Measurements from ENCODE around the gene ANP32D. TPM values are rescaled to one million over a fixed set of nuclear protein-coding genes. Genes with fewer than 3 reads are reported as not detected.
"Not testable (repeated sequence)": the region's sequence is repeated elsewhere in the genome, so short reads cannot be mapped to it uniquely, and the experiment has no call there.

The ANP32D gene
- total RNA-seq, 4 donors from 2014 or later = not detected

DNA sequence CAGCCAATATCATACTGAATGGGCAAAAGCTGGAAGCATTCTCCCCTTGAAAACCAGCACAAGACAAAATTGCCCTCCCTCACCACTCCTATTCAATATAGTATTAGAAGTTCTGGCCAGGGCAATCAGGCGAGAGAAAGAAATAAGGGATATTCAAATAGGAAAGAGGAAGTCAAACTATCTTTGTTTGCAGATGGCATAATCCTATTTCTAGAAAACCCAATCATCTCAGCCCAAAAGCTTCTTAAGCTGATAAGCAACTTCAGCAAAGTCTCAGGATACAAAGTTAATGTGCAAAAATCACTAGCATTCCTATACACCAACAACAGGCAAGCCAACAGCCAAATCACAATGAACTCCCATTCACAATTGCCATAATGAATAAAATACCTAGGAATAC lies 21.0 kb upstream of the ANP32D start:
- no peaks in the 10 kb centered on the region for H3K36me3 ChIP-seq
- no peaks in the 10 kb centered on the region for H3K27me3 ChIP-seq
- DNase-seq = no peak
- 50 to 67% methylated on average over 1 of the region's 1 CpG for WGBS, 2 donors (ENCODE audit: low coverage in 1 of 2)
- H3K4me1 ChIP-seq = no peaks in the 10 kb centered on the region
- intact Hi-C loops (cut with DNase I; ENCODE audit: low total_unique reads) = no loop called here
- no peak overlapping the region for H3K4me3 ChIP-seq
- H3K9me3 ChIP-seq = no peaks in the 10 kb centered on the region
- in situ Hi-C loops (cut with MboI; ENCODE audit: low pct_ligation_motif_present in 1 of 4, low pct_unique_long_range_greater_than_20kb in 1 of 4, low sequenced_read_pairs in 3 of 4) = no loop called here
- TF ChIP-seq POLR2A (IDR thresholded peaks at IDR 0.05) (no peak), POLR2AphosphoS5 (IDR thresholded peaks at IDR 0.05) (no peak), CTCF (IDR thresholded peaks at IDR 0.05) (no peak), EP300 (IDR thresholded peaks at IDR 0.05; ENCODE audit: low read depth) (no peak)
- no peak overlapping the region for H3K27ac ChIP-seq

GRCh38 chr12:48452961-48453360 lies 19.4 kb upstream of the ANP32D start:
- WGBS, 2 donors (ENCODE audit: low coverage in 1 of 2) = 67 to 84% methylated on average over 1 to 2 of the region's 2 CpGs
- DNase-seq; H3K4me1 ChIP-seq; H3K27me3 ChIP-seq; H3K36me3 ChIP-seq; intact Hi-C loops (cut with DNase I; ENCODE audit: low total_unique reads); in situ Hi-C loops (cut with MboI; ENCODE audit: low pct_ligation_motif_present in 1 of 4, low pct_unique_long_range_greater_than_20kb in 1 of 4, low sequenced_read_pairs in 3 of 4); H3K9me3 ChIP-seq; H3K27ac ChIP-seq; H3K4me3 ChIP-seq: not testable (repeated sequence)

DNA sequence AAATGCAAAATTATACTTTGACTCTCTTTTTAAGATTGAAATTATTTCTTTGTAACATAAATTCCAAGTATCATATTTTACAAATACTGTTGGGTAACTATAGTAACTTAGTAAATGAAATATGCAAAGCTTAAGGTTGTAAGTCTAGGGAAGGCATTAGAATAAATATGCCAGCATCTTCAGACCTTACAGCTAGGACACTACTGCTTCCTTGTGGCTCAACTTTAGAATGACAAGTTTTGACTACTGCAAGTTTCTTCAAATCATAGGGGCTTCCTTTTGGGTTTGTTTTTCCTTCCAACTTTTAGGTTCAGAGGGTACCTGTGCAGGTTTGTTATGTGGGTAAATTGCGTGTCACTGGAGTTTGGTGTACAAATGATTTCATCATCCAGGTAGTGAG lies 17.7 kb upstream of the ANP32D start:
- H3K36me3 ChIP-seq = no peaks in the 10 kb centered on the region
- no peak for DNase-seq
- H3K9me3 ChIP-seq = no peaks in the 10 kb centered on the region
- no peaks in the 10 kb centered on the region for H3K4me1 ChIP-seq
- no peak overlapping the region for H3K27ac ChIP-seq
- H3K27me3 ChIP-seq = no peaks in the 10 kb centered on the region
- 86 to 100% methylated on average over 1 of the region's 1 CpG for WGBS, 2 donors (ENCODE audit: low coverage in 1 of 2)
- intact Hi-C loops (cut with DNase I; ENCODE audit: low total_unique reads) (no loop called here), in situ Hi-C loops (cut with MboI; ENCODE audit: low pct_ligation_motif_present in 1 of 4, low pct_unique_long_range_greater_than_20kb in 1 of 4, low sequenced_read_pairs in 3 of 4) (no loop called here)
- no peak overlapping the region for H3K4me3 ChIP-seq
- TF ChIP-seq POLR2A (IDR thresholded peaks at IDR 0.05) = no peak
- no peak for TF ChIP-seq POLR2AphosphoS5 (IDR thresholded peaks at IDR 0.05)
- no peak for TF ChIP-seq EP300 (IDR thresholded peaks at IDR 0.05; ENCODE audit: low read depth)
- peak in 3 of 5 experiments; percentile 19 to 24 (median 21) for TF ChIP-seq CTCF (IDR thresholded peaks at IDR 0.05)

- no peaks in the 10 kb centered on the region for H3K27me3 ChIP-seq
- no peaks in the 10 kb centered on the region for H3K4me1 ChIP-seq
- 50 to 83% methylated on average over 2 of the region's 2 CpGs for WGBS, 2 donors (ENCODE audit: low coverage in 1 of 2)
- DNase-seq = no peak
- no peak overlapping the region for H3K4me3 ChIP-seq
- in situ Hi-C loops (cut with MboI; ENCODE audit: low pct_ligation_motif_present in 1 of 4, low pct_unique_long_range_greater_than_20kb in 1 of 4, low sequenced_read_pairs in 3 of 4) = no loop called here
- TF ChIP-seq POLR2A (IDR thresholded peaks at IDR 0.05) = no peak
- no peak for TF ChIP-seq POLR2AphosphoS5 (IDR thresholded peaks at IDR 0.05)
- no peak for TF ChIP-seq CTCF (IDR thresholded peaks at IDR 0.05)
- TF ChIP-seq EP300 (IDR thresholded peaks at IDR 0.05; ENCODE audit: low read depth) = no peak
- intact Hi-C loops (cut with DNase I; ENCODE audit: low total_unique reads) = no loop called here
- H3K9me3 ChIP-seq = no peaks in the 10 kb centered on the region
- H3K36me3 ChIP-seq = no peaks in the 10 kb centered on the region
- no peak overlapping the region for H3K27ac ChIP-seq
Measured at GRCh38 chr12:48455116-48455515, 17.2 kb upstream of the ANP32D start.

DNA sequence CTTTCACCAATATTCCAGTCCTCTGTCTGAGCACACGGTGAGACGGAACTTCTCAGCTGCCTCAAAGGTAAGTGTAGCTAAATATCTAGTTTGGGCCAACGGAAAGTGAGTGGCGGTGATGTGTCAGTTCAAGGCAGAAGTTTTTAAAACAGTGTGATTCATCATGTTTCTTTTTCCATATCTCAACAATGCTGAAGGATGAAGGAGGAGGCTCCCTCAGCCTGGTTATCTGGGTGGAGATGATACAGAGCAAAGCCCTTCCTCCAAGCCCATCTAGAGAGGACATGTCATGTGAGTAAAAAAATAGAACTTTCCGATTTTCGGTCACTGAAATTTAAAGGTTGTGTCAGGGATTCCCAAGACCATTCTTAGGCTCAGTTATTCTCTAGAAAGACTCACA lies 13.1 kb upstream of the ANP32D start:
- no peaks in the 10 kb centered on the region for H3K9me3 ChIP-seq
- H3K4me1 ChIP-seq = no peaks in the 10 kb centered on the region
- H3K27ac ChIP-seq = no peak overlapping the region
- intact Hi-C loops (cut with DNase I; ENCODE audit: low total_unique reads) = no loop called here
- no peak for DNase-seq
- H3K4me3 ChIP-seq = no peak overlapping the region
- no peak for TF ChIP-seq POLR2AphosphoS5 (IDR thresholded peaks at IDR 0.05)
- no peak for TF ChIP-seq EP300 (IDR thresholded peaks at IDR 0.05; ENCODE audit: low read depth)
- TF ChIP-seq CTCF (IDR thresholded peaks at IDR 0.05) = no peak
- no peak for TF ChIP-seq POLR2A (IDR thresholded peaks at IDR 0.05)
- no peaks in the 10 kb centered on the region for H3K27me3 ChIP-seq
- no peaks in the 10 kb centered on the region for H3K36me3 ChIP-seq
- WGBS, 2 donors (ENCODE audit: low coverage in 1 of 2) = 90 to 100% methylated on average over 3 to 6 of the region's 6 CpGs
- in situ Hi-C loops (cut with MboI; ENCODE audit: low pct_ligation_motif_present in 1 of 4, low pct_unique_long_range_greater_than_20kb in 1 of 4, low sequenced_read_pairs in 3 of 4) = no loop called here

- H3K36me3 ChIP-seq; H3K27me3 ChIP-seq; intact Hi-C loops (cut with DNase I; ENCODE audit: low total_unique reads); H3K9me3 ChIP-seq; H3K4me3 ChIP-seq; H3K27ac ChIP-seq; in situ Hi-C loops (cut with MboI; ENCODE audit: low pct_ligation_motif_present in 1 of 4, low pct_unique_long_range_greater_than_20kb in 1 of 4, low sequenced_read_pairs in 3 of 4); DNase-seq; H3K4me1 ChIP-seq: not testable (repeated sequence)
- WGBS, 2 donors (ENCODE audit: low coverage in 1 of 2) = 82 to 85% methylated on average over 9 of the region's 9 CpGs
Measured at GRCh38 chr12:48469027-48469426, 3.3 kb upstream of the ANP32D start.
